DMS53 treated with DMSO at 0.1 percent for 48 hours (cell line): ENCODE results near the gene NKX6-2.

ENCODE experiments used
- DNase-seq: peaks from one replicate; lab custom pipeline; 2025; ENCODE audit not compliant: unreplicated experiment; lab: John Stamatoyannopoulos, UW

NKX6-2 gene

GRCh38 chr10:132813560-132814468 is 27.9 kb upstream of the NKX6-2 start:
- no peak for DNase-seq

GRCh38 chr10:132813001-132813401 is 27.1 kb upstream of the NKX6-2 start:
- DNase-seq, result no peak

- no peak for DNase-seq
Observed at GRCh38 chr10:132812520-132812919, 26.6 kb upstream of the NKX6-2 start.

- DNase-seq, result no peak
Observed at GRCh38 chr10:132811891-132812481, 26.0 kb upstream of the NKX6-2 start.

GRCh38 chr10:132810807-132811700 is 25.1 kb upstream of the NKX6-2 start:
- no peak for DNase-seq

GRCh38 chr10:132810141-132810806 is 24.3 kb upstream of the NKX6-2 start:
- no peak for DNase-seq

GRCh38 chr10:132809232-132810140 is 23.5 kb upstream of the NKX6-2 start:
- no peak for DNase-seq

- no peak for DNase-seq
Observed at GRCh38 chr10:132808383-132809231, 22.7 kb upstream of the NKX6-2 start.

- no peak for DNase-seq
Observed at GRCh38 chr10:132807621-132808049, 21.7 kb upstream of the NKX6-2 start.

- no peak for DNase-seq
Observed at GRCh38 chr10:132806561-132807003, 20.6 kb upstream of the NKX6-2 start.

- DNase-seq, result no peak
Observed at GRCh38 chr10:132806110-132806509, 20.2 kb upstream of the NKX6-2 start.

- DNase-seq, result no peak
Observed at GRCh38 chr10:132805599-132805998, 19.7 kb upstream of the NKX6-2 start.

- no peak for DNase-seq
Observed at GRCh38 chr10:132804785-132805426, 19.0 kb upstream of the NKX6-2 start.

GRCh38 chr10:132804287-132804686 is 18.3 kb upstream of the NKX6-2 start:
- DNase-seq, result no peak

GRCh38 chr10:132803416-132804210 is 17.7 kb upstream of the NKX6-2 start:
- DNase-seq, result no peak

GRCh38 chr10:132802694-132803320 is 16.9 kb upstream of the NKX6-2 start:
- no peak for DNase-seq

- no peak for DNase-seq
Observed at GRCh38 chr10:132802048-132802447, 16.1 kb upstream of the NKX6-2 start.
